Ramos (cell line): ENCODE data around the gene BOK.

Source experiments
- in situ Hi-C: fragments of 300-500 bp; cut with MboI; formaldehyde crosslinking; loops from one replicate; pipeline ENCODE4 v1.14.3; 2022; ENCODE audit warnings: low sequenced_read_pairs; ENCODE audit not compliant: unreplicated experiment

The BOK gene

DNA sequence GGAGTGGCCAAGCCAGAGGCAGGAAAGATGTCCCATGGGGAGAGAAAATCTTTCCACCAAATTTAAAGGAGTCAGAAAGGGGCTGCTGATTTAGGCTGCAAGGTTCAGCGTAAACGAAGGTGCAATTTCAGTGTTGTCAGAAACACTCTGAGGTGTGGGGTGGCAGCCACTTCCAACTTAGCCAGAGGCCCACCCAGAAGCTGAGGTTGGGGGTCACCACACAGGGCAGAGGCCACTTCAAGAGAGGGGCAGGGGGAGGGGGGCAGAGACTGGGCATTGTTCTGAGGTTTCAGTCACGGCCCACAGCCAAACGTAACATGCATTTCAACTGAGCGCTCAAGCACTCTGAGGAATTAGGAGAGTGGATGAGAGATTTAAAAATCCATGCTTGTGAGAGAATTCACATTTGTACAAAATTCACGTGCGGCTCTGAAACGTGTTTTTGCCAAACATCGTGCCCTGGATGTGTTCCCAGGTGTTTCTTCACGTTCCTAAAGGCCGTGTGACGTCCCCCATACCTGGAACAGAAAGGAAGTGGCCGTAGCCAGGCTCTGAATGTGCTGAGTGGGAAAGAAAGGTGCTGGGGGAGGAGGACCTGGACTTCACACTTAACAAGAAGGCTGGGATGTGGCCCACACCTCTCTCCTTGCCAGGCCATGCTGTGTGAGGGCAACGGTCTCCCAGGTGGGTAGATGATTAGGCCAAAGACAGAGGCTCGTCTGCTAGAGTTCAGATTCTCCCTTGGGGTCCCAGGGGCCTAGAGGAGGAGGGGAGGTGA, 19.5 kb upstream of the BOK start:
- in situ Hi-C loops, result no loop called here

DNA sequence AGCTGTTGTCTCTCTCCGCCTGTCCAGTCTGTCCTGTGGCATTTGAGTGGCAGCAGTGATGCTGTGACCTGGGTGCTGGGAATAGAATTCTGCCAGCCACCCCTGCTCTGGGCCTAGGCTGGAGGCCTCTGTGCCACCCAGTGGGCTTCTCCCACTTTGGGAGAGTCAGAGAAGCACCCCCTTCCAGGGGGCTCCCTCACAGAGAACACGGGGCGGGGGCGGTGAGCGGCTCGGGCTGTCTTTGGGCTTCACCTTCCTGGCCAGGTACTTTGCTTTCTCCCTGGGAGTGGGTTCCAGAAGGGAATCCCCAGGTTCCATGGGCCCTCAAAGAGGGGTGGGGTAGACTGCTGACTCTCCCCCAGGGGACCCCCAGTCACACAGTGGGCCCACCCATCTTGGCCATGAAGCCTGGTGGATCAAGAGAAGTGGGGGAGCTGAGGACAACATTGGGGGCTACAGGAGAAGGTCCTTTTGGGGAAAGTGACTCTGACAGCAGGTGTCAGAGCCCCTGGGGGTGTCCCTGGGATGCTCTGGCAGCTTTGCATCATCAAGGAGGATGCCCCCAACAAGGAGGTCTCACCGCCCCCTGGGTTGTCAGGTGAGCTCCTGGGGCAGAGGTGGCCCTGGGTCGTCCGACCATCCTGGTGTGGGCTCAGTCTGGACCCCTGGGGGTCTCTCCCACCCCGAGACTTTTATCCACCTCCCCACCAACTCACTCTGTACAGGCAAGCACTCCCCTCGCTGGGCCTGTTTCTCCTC, 18.8 kb upstream of the BOK start:
- in situ Hi-C loops, result no loop called here

GRCh38 chr2:241540401-241540770, 18.2 kb upstream of the BOK start:
- in situ Hi-C loops, result no loop called here

DNA sequence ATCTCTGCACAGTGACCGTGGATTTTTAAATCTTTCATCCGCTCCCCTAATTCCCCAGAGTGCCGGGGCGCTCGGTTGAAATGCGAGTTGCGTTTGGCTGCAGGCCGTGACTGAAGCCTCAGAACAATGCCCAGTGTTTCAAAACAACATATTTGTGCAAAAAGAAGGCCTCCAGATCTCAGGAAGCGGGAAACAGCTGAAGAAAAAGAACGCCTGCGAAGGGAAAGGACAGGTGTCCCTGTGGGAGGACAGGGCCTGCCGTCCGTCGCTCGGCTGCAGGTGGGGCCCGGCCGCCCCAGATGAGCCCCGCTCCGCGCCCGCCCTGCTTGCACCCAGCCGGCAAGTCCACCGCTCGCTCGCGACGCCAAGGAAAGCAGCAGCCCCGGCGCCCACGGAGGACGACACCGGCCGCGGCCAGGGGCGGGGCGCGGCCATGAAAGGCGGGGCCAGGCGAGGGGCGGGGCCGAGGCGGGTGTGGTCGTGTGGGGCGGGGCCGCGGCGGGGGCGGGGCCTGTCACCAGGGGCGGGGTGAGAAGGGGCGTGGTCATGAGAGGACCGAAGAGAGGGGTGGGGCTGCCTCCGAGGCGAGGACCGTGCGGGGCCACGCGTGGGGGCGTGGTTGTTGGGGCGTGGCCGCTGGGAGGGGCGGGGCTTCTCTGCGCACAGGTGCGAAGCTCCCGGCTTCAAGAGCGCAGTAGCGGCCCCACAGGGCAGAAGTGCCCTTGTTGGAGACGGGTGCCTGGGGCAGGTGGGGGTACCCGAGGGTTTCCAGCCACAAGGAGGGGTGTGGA, 17.6 kb upstream of the BOK start:
- in situ Hi-C loops, result no loop called here

DNA sequence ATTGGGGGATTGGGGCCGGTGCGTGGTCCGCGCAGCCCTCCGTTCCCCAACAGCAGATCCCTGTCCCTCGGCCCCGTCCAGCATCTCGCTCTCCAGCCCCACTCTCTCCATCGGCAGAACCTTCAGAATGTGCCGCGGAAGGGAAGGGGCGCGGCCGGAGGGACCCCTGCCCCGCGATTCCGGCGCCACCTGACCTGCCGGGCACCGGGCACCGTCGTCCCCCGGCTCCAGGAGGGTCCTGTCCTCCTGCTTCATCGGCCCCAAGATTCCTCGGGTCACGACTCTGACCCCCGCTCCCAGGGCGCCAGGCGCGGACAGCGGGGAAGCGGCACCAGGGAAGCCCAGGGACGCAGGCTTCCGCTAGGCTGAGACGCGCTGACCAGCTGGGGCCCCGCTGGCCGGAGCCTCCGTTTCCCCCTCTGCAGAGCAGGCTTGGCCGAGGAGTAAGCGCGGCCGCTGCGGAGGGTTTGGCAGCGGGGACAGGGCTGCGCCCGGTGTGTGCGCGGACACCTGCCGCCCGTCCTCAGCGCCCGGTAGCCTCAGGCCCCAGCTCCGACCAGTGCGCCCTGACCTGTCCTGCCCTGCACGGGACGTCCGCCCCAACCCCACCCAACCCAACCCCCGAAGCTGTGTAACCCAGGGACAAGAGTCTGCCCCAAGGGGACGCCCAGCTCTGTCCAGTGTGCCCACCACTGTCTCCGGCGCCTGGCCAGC, 16.8 kb upstream of the BOK start:
- in situ Hi-C loops, result no loop called here

DNA sequence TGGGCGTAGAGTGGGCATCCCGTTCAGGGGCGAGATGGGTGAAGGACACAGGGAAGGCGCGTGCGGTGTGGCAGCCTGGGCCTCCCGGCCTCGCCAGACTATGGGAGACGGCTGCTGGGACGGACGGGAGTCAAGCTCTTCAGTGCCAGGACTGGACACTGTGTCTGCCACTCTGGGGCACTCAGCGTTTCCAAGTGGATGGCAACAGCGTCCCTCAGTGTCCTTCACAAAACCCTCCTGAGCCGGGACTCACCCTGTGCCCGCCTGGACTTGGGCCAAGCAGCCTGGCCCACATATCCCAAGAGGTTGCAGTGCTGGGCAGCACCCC, 16.3 kb upstream of the BOK start:
- in situ Hi-C loops, result no loop called here

GRCh38 chr2:241545106-241545505, 13.4 kb upstream of the BOK start:
- in situ Hi-C loops, result no loop called here

DNA sequence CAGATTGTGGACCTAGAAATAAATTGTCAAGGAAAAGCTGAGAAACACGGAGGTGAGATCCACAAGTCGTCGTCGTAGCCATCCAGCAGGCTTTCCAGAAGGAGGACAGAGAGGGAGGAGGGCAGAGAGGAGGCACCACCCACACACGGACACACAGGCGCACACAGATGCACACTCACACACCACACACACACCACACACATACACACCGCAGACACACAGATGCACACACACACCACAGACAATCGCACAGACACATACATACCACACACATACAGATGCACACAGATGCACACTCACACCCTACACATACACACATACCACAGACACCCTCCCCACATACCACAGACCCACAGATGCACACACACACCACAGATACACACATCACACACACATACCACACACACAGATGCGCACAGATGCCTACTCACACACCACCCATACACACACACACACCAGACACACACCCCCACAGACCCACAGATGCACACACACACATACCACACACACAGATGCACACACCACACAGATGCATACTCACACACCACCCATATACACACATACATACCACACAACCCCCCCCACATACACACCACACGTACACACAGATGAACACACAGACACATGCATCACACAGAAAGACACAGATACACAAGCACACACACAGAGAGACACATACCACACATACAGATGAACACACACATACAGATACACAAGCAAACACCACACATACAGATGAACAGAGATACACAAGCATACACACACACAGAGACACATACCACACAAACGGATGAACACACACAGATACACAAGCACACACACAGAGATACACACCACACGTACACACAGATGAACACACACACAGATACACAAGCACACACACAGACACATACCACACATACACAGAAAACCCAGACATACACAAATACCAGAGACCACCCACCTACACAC, 12.7 kb upstream of the BOK start:
- in situ Hi-C loops, result no loop called here

- in situ Hi-C loops, result no loop called here
Observed at GRCh38 chr2:241546771-241547498, 11.6 kb upstream of the BOK start.

GRCh38 chr2:241547781-241548450, 10.6 kb upstream of the BOK start:
- in situ Hi-C loops, result no loop called here

- in situ Hi-C loops, result no loop called here
Observed at GRCh38 chr2:241548451-241548835, 10.1 kb upstream of the BOK start.

- in situ Hi-C loops, result no loop called here
Observed at GRCh38 chr2:241550616-241551580, 7.6 kb upstream of the BOK start.

- in situ Hi-C loops, result no loop called here
Observed at GRCh38 chr2:241551599-241551997, 6.9 kb upstream of the BOK start.

- in situ Hi-C loops, result no loop called here
Observed at GRCh38 chr2:241551998-241552737, 6.4 kb upstream of the BOK start.

DNA sequence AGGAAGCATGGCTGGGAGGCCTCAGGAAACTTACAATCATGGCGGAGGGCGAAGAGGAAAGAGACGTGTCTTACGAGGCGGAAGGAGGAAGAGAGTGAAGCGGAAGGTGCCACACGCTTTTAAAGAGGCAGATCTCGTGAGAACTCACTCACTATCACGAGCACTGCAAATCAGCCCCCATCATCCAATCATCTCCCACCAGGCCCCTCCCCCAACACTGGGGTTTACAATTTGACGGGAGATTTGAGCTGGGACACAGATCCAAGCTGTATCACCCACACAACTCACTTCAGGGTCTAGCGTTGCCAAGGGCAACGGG, 5.1 kb upstream of the BOK start:
- in situ Hi-C loops, result no loop called here

GRCh38 chr2:241553981-241554380, 4.6 kb upstream of the BOK start:
- in situ Hi-C loops, result no loop called here
